Measurements from ENCODE around the gene PTPRU.

PTPRU gene

GRCh38 chr1:29343476-29343875 lies 107.2 kb downstream of the PTPRU start:
- no peak for DNase-seq

GRCh38 chr1:29343908-29344307 lies 107.6 kb downstream of the PTPRU start:
- no peak for DNase-seq

GRCh38 chr1:29344336-29344735 lies 108.0 kb downstream of the PTPRU start:
- DNase-seq, result no peak

- DNase-seq, result no peak
These were observed 110.3 kb downstream of the PTPRU start for GRCh38 chr1:29346576-29346975.

- no peak for DNase-seq
These were observed 113.7 kb downstream of the PTPRU start for GRCh38 chr1:29349871-29350491.

GRCh38 chr1:29352719-29353420 lies 116.5 kb downstream of the PTPRU start:
- DNase-seq, result no peak

- no peak for DNase-seq
These were observed 118.3 kb downstream of the PTPRU start for GRCh38 chr1:29354511-29355098.

GRCh38 chr1:29355375-29355774 lies 119.1 kb downstream of the PTPRU start:
- DNase-seq, result no peak

GRCh38 chr1:29356663-29357062 lies 120.3 kb downstream of the PTPRU start:
- DNase-seq, result no peak

- DNase-seq, result no peak
These were observed 121.1 kb downstream of the PTPRU start for GRCh38 chr1:29357452-29357851.

GRCh38 chr1:29358183-29358582 lies 121.9 kb downstream of the PTPRU start:
- DNase-seq, result no peak

GRCh38 chr1:29360768-29361167 lies 124.4 kb downstream of the PTPRU start:
- no peak for DNase-seq

- DNase-seq, result no peak
These were observed 125.4 kb downstream of the PTPRU start for GRCh38 chr1:29361686-29362085.

- DNase-seq, result no peak
These were observed 125.8 kb downstream of the PTPRU start for GRCh38 chr1:29362116-29362515.

GRCh38 chr1:29362764-29363163 lies 126.4 kb downstream of the PTPRU start:
- DNase-seq, result no peak

- no peak for DNase-seq
These were observed 127.2 kb downstream of the PTPRU start for GRCh38 chr1:29363536-29363935.

- DNase-seq, result no peak
These were observed 127.9 kb downstream of the PTPRU start for GRCh38 chr1:29364101-29364678.

- DNase-seq, result no peak
These were observed 129.8 kb downstream of the PTPRU start for GRCh38 chr1:29365906-29366670.

GRCh38 chr1:29368936-29369932 lies 132.9 kb downstream of the PTPRU start:
- DNase-seq, result no peak

GRCh38 chr1:29370067-29370466 lies 133.7 kb downstream of the PTPRU start:
- DNase-seq, result no peak

- no peak for DNase-seq
These were observed 135.0 kb downstream of the PTPRU start for GRCh38 chr1:29371332-29371731.

- no peak for DNase-seq
These were observed 135.8 kb downstream of the PTPRU start for GRCh38 chr1:29372108-29372507.

Measured in NK-92 treated with Interleukin-12 subunit alpha and Interleukin-12 subunit beta, amount 100 ng/mL, for 24 hours (cell line).